Loucy (cell line): ENCODE measurements around the gene EPHA2.
"Not testable (repeated sequence)": the region's sequence is repeated elsewhere in the genome, so short reads cannot be mapped to it uniquely, and the experiment has no call there.

Experiments
- H2AFZ ChIP-seq: fragments of 200-600 bp; sonication (generic); 2 replicates; pipeline ENCODE4 v1.6.0; 2016; ENCODE audit warnings: antibody characterized with exemption, mild to moderate bottlenecking, low read length, moderate library complexity
- H3F3A ChIP-seq: fragments of 200-600 bp; 2 replicates; pipeline ENCODE4 v1.6.0; 2016; ENCODE audit warnings: antibody characterized with exemption, low read depth, mild to moderate bottlenecking
- H3K27me3 ChIP-seq: fragments of 200-600 bp; sonication (generic); 2 replicates; pipeline ENCODE4 v1.6.1; 2014; ENCODE audit warnings: low read length, mild to moderate bottlenecking; ENCODE audit not compliant: insufficient read depth, poor library complexity, severe bottlenecking
- H3K36me3 ChIP-seq: fragments of 200-600 bp; sonication (generic); 2 replicates; pipeline ENCODE4 v1.6.1; 2016; ENCODE audit warnings: low read length; ENCODE audit not compliant: insufficient read depth
- H3K4me1 ChIP-seq: fragments of 200-600 bp; sonication (generic); 2 replicates; pipeline ENCODE4 v1.5.1; 2014; ENCODE audit warnings: low read length, mild to moderate bottlenecking; ENCODE audit not compliant: insufficient read depth, poor library complexity, severe bottlenecking
- H3K4me2 ChIP-seq: fragments of 200-600 bp; sonication (generic); 2 replicates; pipeline ENCODE4 v1.6.0; 2014; ENCODE audit warnings: antibody characterized with exemption, low read length, low read depth, mild to moderate bottlenecking; ENCODE audit not compliant: poor library complexity, severe bottlenecking
- H3K4me3 ChIP-seq: fragments of 200-600 bp; sonication (generic); 2 replicates; pipeline ENCODE4 v1.5.1; 2014; ENCODE audit warnings: low read length, mild to moderate bottlenecking, mixed read lengths; ENCODE audit not compliant: poor library complexity, severe bottlenecking
- H3K79me2 ChIP-seq: fragments of 200-600 bp; sonication (generic); 2 replicates; pipeline ENCODE4 v1.6.1; 2014; ENCODE audit warnings: low read length; ENCODE audit not compliant: insufficient read depth
- H3K9ac ChIP-seq: fragments of 200-600 bp; sonication (generic); 2 replicates; pipeline ENCODE4 v1.6.0; 2014; ENCODE audit warnings: mild to moderate bottlenecking, low read depth, low read length, moderate library complexity; ENCODE audit not compliant: poor library complexity, severe bottlenecking
- H3K9me2 ChIP-seq: fragments of 200-600 bp; sonication (generic); replicated peaks from 2 replicates; pipeline ENCODE4 v1.6.1; 2016; ENCODE audit warnings: low read depth, low read length, mixed read lengths
- H3K9me3 ChIP-seq: fragments of 200-600 bp; sonication (generic); 2 replicates; pipeline ENCODE4 v1.6.1; 2014; ENCODE audit warnings: mild to moderate bottlenecking, antibody characterized with exemption, low read length, low read depth; ENCODE audit not compliant: insufficient read depth
- H4K20me1 ChIP-seq: fragments of 200-600 bp; sonication (generic); 2 replicates; pipeline ENCODE4 v1.6.0; 2014; ENCODE audit warnings: antibody characterized with exemption, low read length, mild to moderate bottlenecking; ENCODE audit not compliant: insufficient read depth, poor library complexity, severe bottlenecking
- CTCF ChIP-seq: fragments of 200-600 bp; sonication (generic); conservative IDR thresholded peaks from 2 replicates; pipeline ENCODE4 v1.5.1; 2014; ENCODE audit warnings: mild to moderate bottlenecking, antibody characterized with exemption, low read length
- EZH2phosphoT487 ChIP-seq: fragments of 200-600 bp; IDR thresholded peaks from 2 replicates; pipeline ENCODE4 v1.6.1; 2018; ENCODE audit warnings: antibody characterized with exemption, mild to moderate bottlenecking, moderate library complexity, borderline replicate concordance

The EPHA2 gene

GRCh38 chr1:16110884-16111283 lies 45.0 kb downstream of the EPHA2 start:
- no peak overlapping the region for H3K9ac ChIP-seq

GRCh38 chr1:16110456-16110855 lies 45.4 kb downstream of the EPHA2 start:
- H3K9ac ChIP-seq, result no peak overlapping the region
- H3K9me3 ChIP-seq, result no peaks in the 10 kb centered on the region
- no peaks in the 10 kb centered on the region for H3K4me1 ChIP-seq
- H3K79me2 ChIP-seq, result no peaks in the 10 kb centered on the region
- TF ChIP-seq CTCF (no peak), EZH2phosphoT487 (no peak)
- H3K4me2 ChIP-seq, result no peak overlapping the region
- no peak overlapping the region for H2AFZ ChIP-seq
- no peaks in the 10 kb centered on the region for H3K27me3 ChIP-seq
- no peaks in the 10 kb centered on the region for H3F3A ChIP-seq
- H3K4me3 ChIP-seq, result no peak overlapping the region
- no peaks in the 10 kb centered on the region for H4K20me1 ChIP-seq
- H3K9me2 ChIP-seq, result no peaks in the 10 kb centered on the region
- H3K36me3 ChIP-seq, result no peaks in the 10 kb centered on the region

More at GRCh38 chr1:16110884-16111283, 45.0 kb downstream of the EPHA2 start:
- Histone ChIP-seq H3K9me3 (no peaks in the 10 kb centered on the region), H3K4me1 (no peaks in the 10 kb centered on the region), H3K4me2 (no peak overlapping the region), H3K9me2 (no peaks in the 10 kb centered on the region), H3F3A (no peaks in the 10 kb centered on the region), H3K27me3 (no peaks in the 10 kb centered on the region), H2AFZ (no peak overlapping the region), H4K20me1 (no peaks in the 10 kb centered on the region), H3K36me3 (no peaks in the 10 kb centered on the region), H3K79me2 (no peaks in the 10 kb centered on the region), H3K4me3 (no peak overlapping the region)
- no peak for TF ChIP-seq EZH2phosphoT487

- no peaks in the 10 kb centered on the region for H3K9me3 ChIP-seq
- no peaks in the 10 kb centered on the region for H3K27me3 ChIP-seq
- H3K4me2 ChIP-seq, result no peak overlapping the region
- no peaks in the 10 kb centered on the region for H3K79me2 ChIP-seq
- H3K4me1 ChIP-seq, result no peaks in the 10 kb centered on the region
- no peaks in the 10 kb centered on the region for H4K20me1 ChIP-seq
- TF ChIP-seq CTCF, result no peak
- no peak for TF ChIP-seq EZH2phosphoT487
- no peak overlapping the region for H3K9ac ChIP-seq
- no peaks in the 10 kb centered on the region for H3F3A ChIP-seq
- no peaks in the 10 kb centered on the region for H3K9me2 ChIP-seq
- H3K36me3 ChIP-seq, result no peaks in the 10 kb centered on the region
- no peak overlapping the region for H2AFZ ChIP-seq
- H3K4me3 ChIP-seq, result no peak overlapping the region
Measured at GRCh38 chr1:16109571-16109970, 46.3 kb downstream of the EPHA2 start.

GRCh38 chr1:16107039-16107438 lies 48.8 kb downstream of the EPHA2 start:
- H3K27me3 ChIP-seq, H3K4me1 ChIP-seq, H3K79me2 ChIP-seq, H3K9me3 ChIP-seq, H4K20me1 ChIP-seq, H3K9me2 ChIP-seq, H3K36me3 ChIP-seq, H2AFZ ChIP-seq, H3K9ac ChIP-seq, H3K4me3 ChIP-seq, H3K4me2 ChIP-seq, H3F3A ChIP-seq: not testable (repeated sequence)
